SHP77 treated with DMSO at 0.1 percent for 48 hours (cell line): ENCODE results near the gene PRKACG.
"Not testable (repeated sequence)": the region's sequence is repeated elsewhere in the genome, so short reads cannot be mapped to it uniquely, and the experiment has no call there.

ENCODE experiments used
- DNase-seq: peaks from one replicate; lab custom pipeline; 2025; lab: John Stamatoyannopoulos, UW

Gene PRKACG

GRCh38 chr9:69023650-69024049 is 9.7 kb upstream of the PRKACG start:
- no peak for DNase-seq

- no peak for DNase-seq
These were observed 6.6 kb upstream of the PRKACG start for GRCh38 chr9:69020301-69021145.

GRCh38 chr9:69019808-69020207 is 5.9 kb upstream of the PRKACG start:
- no peak for DNase-seq

- no peak for DNase-seq
These were observed 4.8 kb upstream of the PRKACG start for GRCh38 chr9:69018737-69019136.

- DNase-seq: no peak
These were observed 2.5 kb upstream of the PRKACG start for GRCh38 chr9:69016191-69017096.

- no peak for DNase-seq
These were observed 558 bp downstream of the PRKACG start for GRCh38 chr9:69013382-69013727.

GRCh38 chr9:69012696-69013381 is 1.1 kb downstream of the PRKACG start:
- DNase-seq: no peak

GRCh38 chr9:69009708-69010107 is 4.2 kb downstream of the PRKACG start:
- no peak for DNase-seq

GRCh38 chr9:69004836-69005235 is 9.1 kb downstream of the PRKACG start:
- no peak for DNase-seq

GRCh38 chr9:69003051-69003450 is 10.9 kb downstream of the PRKACG start:
- DNase-seq: no peak

GRCh38 chr9:69001921-69002320 is 12.0 kb downstream of the PRKACG start:
- DNase-seq: no peak

GRCh38 chr9:68999393-69000105 is 14.4 kb downstream of the PRKACG start:
- DNase-seq: no peak

- no peak for DNase-seq
These were observed 15.1 kb downstream of the PRKACG start for GRCh38 chr9:68998812-68999211.

GRCh38 chr9:68998385-68998784 is 15.5 kb downstream of the PRKACG start:
- no peak for DNase-seq

- DNase-seq: no peak
These were observed 16.2 kb downstream of the PRKACG start for GRCh38 chr9:68997666-68998065.

- DNase-seq: no peak
These were observed 17.5 kb downstream of the PRKACG start for GRCh38 chr9:68996462-68996861.

- no peak for DNase-seq
These were observed 18.1 kb downstream of the PRKACG start for GRCh38 chr9:68995776-68996175.

GRCh38 chr9:68991457-68991856 is 22.5 kb downstream of the PRKACG start:
- no peak for DNase-seq

- not testable (repeated sequence) for DNase-seq
These were observed 27.0 kb downstream of the PRKACG start for GRCh38 chr9:68986949-68987348.

- no peak for DNase-seq
These were observed 30.1 kb downstream of the PRKACG start for GRCh38 chr9:68983522-68984424.

GRCh38 chr9:68983008-68983411 is 30.9 kb downstream of the PRKACG start:
- DNase-seq: no peak
